Measurements from ENCODE around the gene MAPK1.
"Not testable (repeated sequence)": the region's sequence is repeated elsewhere in the genome, so short reads cannot be mapped to it uniquely, and the experiment has no call there.

Gene MAPK1

GRCh38 chr22:21754523-21754922 lies 112.9 kb downstream of the MAPK1 start:
- Mint-ChIP-seq H3K27ac (no peak overlapping the region), H3K4me1 (ENCODE audit: low read depth) (peaks cover 6% of the 10 kb centered on the region), H3K4me3 (no peak overlapping the region), H3K27me3 (ENCODE audit: low read depth) (no peaks in the 10 kb centered on the region), H3K36me3 (ENCODE audit: low read depth) (peaks cover 24% of the 10 kb centered on the region), H3K9me3 (no peaks in the 10 kb centered on the region)

GRCh38 chr22:21753374-21754111 lies 113.9 kb downstream of the MAPK1 start:
- peaks cover 18% of the 10 kb centered on the region for H3K36me3 Mint-ChIP-seq (ENCODE audit: low read depth)
- no peaks in the 10 kb centered on the region for H3K27me3 Mint-ChIP-seq (ENCODE audit: low read depth)
- no peaks in the 10 kb centered on the region for H3K9me3 Mint-ChIP-seq
- H3K27ac Mint-ChIP-seq = no peak overlapping the region
- H3K4me3 Mint-ChIP-seq = no peak overlapping the region
- peaks cover 5% of the 10 kb centered on the region for H3K4me1 Mint-ChIP-seq (ENCODE audit: low read depth)

- Mint-ChIP-seq H3K36me3 (ENCODE audit: low read depth) (peaks cover 14% of the 10 kb centered on the region), H3K4me3 (no peak overlapping the region), H3K27me3 (ENCODE audit: low read depth) (no peaks in the 10 kb centered on the region), H3K27ac (no peak overlapping the region), H3K4me1 (ENCODE audit: low read depth) (peaks cover 4% of the 10 kb centered on the region), H3K9me3 (no peaks in the 10 kb centered on the region)
These were observed 115.2 kb downstream of the MAPK1 start for GRCh38 chr22:21752276-21752675.

- Mint-ChIP-seq H3K36me3 (ENCODE audit: low read depth) (peaks cover 3% of the 10 kb centered on the region), H3K27me3 (ENCODE audit: low read depth) (peaks cover 4% of the 10 kb centered on the region)
These were observed 121.5 kb downstream of the MAPK1 start for GRCh38 chr22:21745948-21746347.

GRCh38 chr22:21744917-21745316 lies 122.5 kb downstream of the MAPK1 start:
- H3K27me3 Mint-ChIP-seq (ENCODE audit: low read depth); H3K27ac Mint-ChIP-seq; H3K36me3 Mint-ChIP-seq (ENCODE audit: low read depth); H3K9me3 Mint-ChIP-seq; H3K4me3 Mint-ChIP-seq; H3K4me1 Mint-ChIP-seq (ENCODE audit: low read depth): not testable (repeated sequence)

More at GRCh38 chr22:21745948-21746347, 121.5 kb downstream of the MAPK1 start:
- H3K27ac Mint-ChIP-seq = no peak overlapping the region
- no peak overlapping the region for H3K4me3 Mint-ChIP-seq
- no peaks in the 10 kb centered on the region for H3K4me1 Mint-ChIP-seq (ENCODE audit: low read depth)
- H3K9me3 Mint-ChIP-seq = no peaks in the 10 kb centered on the region

GRCh38 chr22:21741790-21742189 lies 125.7 kb downstream of the MAPK1 start:
- H3K27ac Mint-ChIP-seq = no peak overlapping the region

GRCh38 chr22:21741059-21741458 lies 126.4 kb downstream of the MAPK1 start:
- H3K9me3 Mint-ChIP-seq = no peaks in the 10 kb centered on the region
- H3K36me3 Mint-ChIP-seq (ENCODE audit: low read depth) = no peaks in the 10 kb centered on the region
- H3K4me3 Mint-ChIP-seq = no peak overlapping the region
- peaks cover 22% of the 10 kb centered on the region for H3K27me3 Mint-ChIP-seq (ENCODE audit: low read depth)
- peak overlapping the region; percentile 23 for H3K27ac Mint-ChIP-seq
- peaks cover 8% of the 10 kb centered on the region for H3K4me1 Mint-ChIP-seq (ENCODE audit: low read depth)

More at GRCh38 chr22:21741790-21742189, 125.7 kb downstream of the MAPK1 start:
- no peak overlapping the region for H3K4me3 Mint-ChIP-seq
- peaks cover under 1% of the 10 kb centered on the region for H3K36me3 Mint-ChIP-seq (ENCODE audit: low read depth)
- H3K4me1 Mint-ChIP-seq (ENCODE audit: low read depth) = peaks cover 8% of the 10 kb centered on the region
- no peaks in the 10 kb centered on the region for H3K9me3 Mint-ChIP-seq
- H3K27me3 Mint-ChIP-seq (ENCODE audit: low read depth) = peaks cover 22% of the 10 kb centered on the region

GRCh38 chr22:21739828-21740377 lies 127.5 kb downstream of the MAPK1 start:
- Mint-ChIP-seq H3K4me3 (no peak overlapping the region), H3K27me3 (ENCODE audit: low read depth) (peaks cover 22% of the 10 kb centered on the region), H3K36me3 (ENCODE audit: low read depth) (no peaks in the 10 kb centered on the region), H3K4me1 (ENCODE audit: low read depth) (peaks cover 11% of the 10 kb centered on the region), H3K9me3 (no peaks in the 10 kb centered on the region), H3K27ac (no peak overlapping the region)

- Mint-ChIP-seq H3K4me3 (no peak overlapping the region), H3K9me3 (no peaks in the 10 kb centered on the region), H3K27me3 (ENCODE audit: low read depth) (peaks cover 22% of the 10 kb centered on the region), H3K27ac (no peak overlapping the region), H3K36me3 (ENCODE audit: low read depth) (no peaks in the 10 kb centered on the region), H3K4me1 (ENCODE audit: low read depth) (peaks cover 20% of the 10 kb centered on the region)
These were observed 128.5 kb downstream of the MAPK1 start for GRCh38 chr22:21738966-21739365.

- H3K36me3 Mint-ChIP-seq (ENCODE audit: low read depth) = no peaks in the 10 kb centered on the region
- peaks cover 25% of the 10 kb centered on the region for H3K4me1 Mint-ChIP-seq (ENCODE audit: low read depth)
- H3K27me3 Mint-ChIP-seq (ENCODE audit: low read depth) = peaks cover 22% of the 10 kb centered on the region
- no peaks in the 10 kb centered on the region for H3K9me3 Mint-ChIP-seq
- no peak overlapping the region for H3K4me3 Mint-ChIP-seq
- no peak overlapping the region for H3K27ac Mint-ChIP-seq
These were observed 129.4 kb downstream of the MAPK1 start for GRCh38 chr22:21738081-21738480.

GRCh38 chr22:21736948-21737347 lies 130.5 kb downstream of the MAPK1 start:
- no peaks in the 10 kb centered on the region for H3K9me3 Mint-ChIP-seq
- H3K27me3 Mint-ChIP-seq (ENCODE audit: low read depth) = peaks cover 22% of the 10 kb centered on the region
- H3K27ac Mint-ChIP-seq = no peak overlapping the region
- peaks cover 25% of the 10 kb centered on the region for H3K4me1 Mint-ChIP-seq (ENCODE audit: low read depth)
- H3K36me3 Mint-ChIP-seq (ENCODE audit: low read depth) = no peaks in the 10 kb centered on the region
- H3K4me3 Mint-ChIP-seq = no peak overlapping the region

GRCh38 chr22:21736084-21736642 lies 131.3 kb downstream of the MAPK1 start:
- peak overlapping the region; percentile 28 for H3K4me3 Mint-ChIP-seq
- no peaks in the 10 kb centered on the region for H3K36me3 Mint-ChIP-seq (ENCODE audit: low read depth)
- H3K4me1 Mint-ChIP-seq (ENCODE audit: low read depth) = peaks cover 25% of the 10 kb centered on the region
- no peaks in the 10 kb centered on the region for H3K9me3 Mint-ChIP-seq
- H3K27ac Mint-ChIP-seq = no peak overlapping the region
- H3K27me3 Mint-ChIP-seq (ENCODE audit: low read depth) = peaks cover 18% of the 10 kb centered on the region

GRCh38 chr22:21735200-21736083 lies 132.0 kb downstream of the MAPK1 start, which contains the start of gene YPEL1:
YPEL1 (minus strand) TSS chr22:21735794; CDS start chr22:21710744, 25,050 bp downstream.
- Mint-ChIP-seq H3K9me3 (no peaks in the 10 kb centered on the region), H3K27me3 (ENCODE audit: low read depth) (peaks cover 16% of the 10 kb centered on the region), H3K36me3 (ENCODE audit: low read depth) (no peaks in the 10 kb centered on the region), H3K4me3 (peak within 1 kb of the TSS; percentile 94), H3K27ac (peak within 1 kb of the TSS; percentile 94), H3K4me1 (ENCODE audit: low read depth) (peaks cover 25% of the 10 kb centered on the region)

GRCh38 chr22:21734540-21735199 lies 132.8 kb downstream of the MAPK1 start:
- Mint-ChIP-seq H3K27ac (peak overlapping the region; percentile 94), H3K36me3 (ENCODE audit: low read depth) (no peaks in the 10 kb centered on the region), H3K9me3 (no peaks in the 10 kb centered on the region), H3K4me1 (ENCODE audit: low read depth) (peaks cover 22% of the 10 kb centered on the region), H3K4me3 (peak overlapping the region; percentile 94), H3K27me3 (ENCODE audit: low read depth) (peaks cover 11% of the 10 kb centered on the region)

Measured in T-helper 1 cell treated with Interleukin-12 subunit alpha and Interleukin-12 subunit beta and Interleukin-4 antibody, amounts not matched to agents 30 μg/mL and 1 μg/mL, for 36 hours (primary cell).